ENCODE data around the gene PRUNE2.

PRUNE2 gene

DNA sequence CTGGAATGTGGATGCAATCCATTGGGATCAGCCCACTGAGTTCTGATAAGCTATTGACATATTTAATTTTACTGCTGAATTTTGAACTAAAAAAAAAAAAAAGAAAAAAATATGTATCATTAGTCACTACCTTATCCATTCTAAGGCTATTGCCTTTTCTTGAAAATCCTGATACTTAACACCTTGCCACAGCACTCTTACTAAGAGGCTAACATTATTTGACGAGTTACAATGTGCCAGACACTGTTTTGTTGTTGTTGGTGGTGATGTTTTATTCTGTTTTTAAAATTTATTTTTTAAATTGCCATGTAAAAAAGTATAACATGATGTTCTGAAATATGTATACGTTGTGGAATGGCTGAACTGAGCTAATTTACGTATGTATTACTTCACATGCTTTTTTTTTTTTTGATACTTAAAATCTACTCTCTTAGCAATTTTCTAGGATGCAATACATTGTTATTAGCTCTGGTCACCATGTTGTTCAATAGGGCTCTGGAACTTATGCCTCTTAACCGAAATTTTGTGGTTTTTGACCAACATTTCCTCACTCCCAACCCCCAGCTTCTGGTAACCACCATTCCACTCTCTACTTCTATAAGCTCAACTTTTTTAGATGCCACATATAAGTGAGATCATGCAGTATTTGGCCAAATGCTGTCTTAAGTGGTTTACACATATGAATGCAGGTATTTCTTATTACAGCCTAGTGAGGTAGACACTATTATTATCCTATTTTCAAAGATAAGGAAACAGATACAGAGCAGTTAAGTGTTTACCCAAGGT, 276.5 kb downstream of the PRUNE2 start:
- no peaks in the 10 kb centered on the region for H3K27me3 ChIP-seq (ENCODE audit: control insufficient read depth, low read length)
- peaks cover 69% of the 10 kb centered on the region for H3K4me1 ChIP-seq (ENCODE audit: control insufficient read depth, low read length)
- H3K9me2 ChIP-seq (replicated peaks; ENCODE audit: control insufficient read depth, low read length) = no peaks in the 10 kb centered on the region
- H3K4me3 ChIP-seq (ENCODE audit: low read length) = no peak overlapping the region
- peaks cover 24% of the 10 kb centered on the region for H3F3A ChIP-seq (ENCODE audit: control insufficient read depth, insufficient read depth)
- no peak overlapping the region for H3K4me2 ChIP-seq (ENCODE audit: low read length)
- no peaks in the 10 kb centered on the region for H3K9me3 ChIP-seq (ENCODE audit: control insufficient read depth, insufficient read depth, low read length)
- TF ChIP-seq EZH2phosphoT487 (IDR thresholded peaks at IDR 0.05; ENCODE audit: borderline replicate concordance, low read length) = no peak
- TF ChIP-seq, protein P1, sequence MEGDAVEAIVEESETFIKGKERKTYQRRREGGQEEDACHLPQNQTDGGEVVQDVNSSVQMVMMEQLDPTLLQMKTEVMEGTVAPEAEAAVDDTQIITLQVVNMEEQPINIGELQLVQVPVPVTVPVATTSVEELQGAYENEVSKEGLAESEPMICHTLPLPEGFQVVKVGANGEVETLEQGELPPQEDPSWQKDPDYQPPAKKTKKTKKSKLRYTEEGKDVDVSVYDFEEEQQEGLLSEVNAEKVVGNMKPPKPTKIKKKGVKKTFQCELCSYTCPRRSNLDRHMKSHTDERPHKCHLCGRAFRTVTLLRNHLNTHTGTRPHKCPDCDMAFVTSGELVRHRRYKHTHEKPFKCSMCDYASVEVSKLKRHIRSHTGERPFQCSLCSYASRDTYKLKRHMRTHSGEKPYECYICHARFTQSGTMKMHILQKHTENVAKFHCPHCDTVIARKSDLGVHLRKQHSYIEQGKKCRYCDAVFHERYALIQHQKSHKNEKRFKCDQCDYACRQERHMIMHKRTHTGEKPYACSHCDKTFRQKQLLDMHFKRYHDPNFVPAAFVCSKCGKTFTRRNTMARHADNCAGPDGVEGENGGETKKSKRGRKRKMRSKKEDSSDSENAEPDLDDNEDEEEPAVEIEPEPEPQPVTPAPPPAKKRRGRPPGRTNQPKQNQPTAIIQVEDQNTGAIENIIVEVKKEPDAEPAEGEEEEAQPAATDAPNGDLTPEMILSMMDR (IDR thresholded peaks at IDR 0.05; ENCODE audit: low read depth, low read length, poor library complexity, severe bottlenecking) = no peak
- H3K79me2 ChIP-seq (ENCODE audit: control insufficient read depth, low read length) = no peaks in the 10 kb centered on the region
- no peaks in the 10 kb centered on the region for H3K36me3 ChIP-seq (ENCODE audit: control insufficient read depth, low read length)
- no peak overlapping the region for H3K27ac ChIP-seq (ENCODE audit: low read depth, low read length)
- H4K20me1 ChIP-seq (ENCODE audit: control insufficient read depth, insufficient read depth, low read depth, low read length) = no peaks in the 10 kb centered on the region

DNA sequence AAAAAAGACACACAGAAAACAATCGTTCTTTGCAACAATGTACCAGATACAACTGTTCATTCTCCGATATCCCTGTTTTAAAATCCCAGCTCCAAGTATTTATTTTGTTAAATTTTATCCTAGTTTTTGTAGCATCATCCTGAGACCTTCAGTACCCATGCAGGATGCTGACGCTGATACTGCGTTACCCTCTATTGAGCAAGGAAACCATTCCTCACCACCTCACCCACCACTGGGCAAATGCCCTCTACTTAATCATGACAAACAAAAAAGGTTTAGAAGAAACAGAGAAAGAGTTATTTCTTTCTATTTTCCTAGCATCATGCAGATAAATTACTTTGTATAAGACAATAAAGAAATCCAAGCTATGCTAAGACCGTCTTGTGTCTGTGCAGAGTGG, 277.8 kb downstream of the PRUNE2 start:
- H3K9me3 ChIP-seq (ENCODE audit: control insufficient read depth, insufficient read depth, low read length) = no peaks in the 10 kb centered on the region
- peak overlapping the region; percentile 97 for H3K4me2 ChIP-seq (ENCODE audit: low read length)
- H3K9me2 ChIP-seq (replicated peaks; ENCODE audit: control insufficient read depth, low read length) = no peaks in the 10 kb centered on the region
- no peaks in the 10 kb centered on the region for H3K36me3 ChIP-seq (ENCODE audit: control insufficient read depth, low read length)
- H3K27me3 ChIP-seq (ENCODE audit: control insufficient read depth, low read length) = no peaks in the 10 kb centered on the region
- TF ChIP-seq, protein P1 (IDR thresholded peaks at IDR 0.05; ENCODE audit: low read depth, low read length, poor library complexity, severe bottlenecking) = no peak
- no peak for TF ChIP-seq EZH2phosphoT487 (IDR thresholded peaks at IDR 0.05; ENCODE audit: borderline replicate concordance, low read length)
- peak overlapping the region; percentile 92 for H3K27ac ChIP-seq (ENCODE audit: low read depth, low read length)
- peaks cover 24% of the 10 kb centered on the region for H3F3A ChIP-seq (ENCODE audit: control insufficient read depth, insufficient read depth)
- H3K79me2 ChIP-seq (ENCODE audit: control insufficient read depth, low read length) = no peaks in the 10 kb centered on the region
- H3K4me3 ChIP-seq (ENCODE audit: low read length) = peak overlapping the region; percentile 75
- no peaks in the 10 kb centered on the region for H4K20me1 ChIP-seq (ENCODE audit: control insufficient read depth, insufficient read depth, low read depth, low read length)
- peaks cover 66% of the 10 kb centered on the region for H3K4me1 ChIP-seq (ENCODE audit: control insufficient read depth, low read length)

DNA sequence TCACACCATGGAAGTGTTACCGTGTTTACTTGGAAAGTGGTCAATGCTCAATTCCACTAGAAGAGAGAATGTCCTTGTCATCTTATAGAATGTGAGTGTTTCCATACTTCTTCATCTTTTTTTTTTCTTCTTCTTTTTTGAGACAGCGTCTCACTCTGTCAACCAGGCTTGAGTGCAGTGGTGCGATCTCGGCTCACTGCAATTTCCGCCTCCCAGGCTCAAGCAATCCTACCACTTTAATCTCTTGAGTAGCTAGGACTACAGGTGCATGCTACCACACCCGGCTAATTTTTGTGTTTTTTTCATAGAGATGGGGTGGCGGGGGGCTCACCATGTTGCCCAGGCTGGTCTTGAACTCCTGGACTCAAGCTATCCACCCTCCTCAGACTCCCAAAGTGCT, 278.9 kb downstream of the PRUNE2 start:
- Histone ChIP-seq H3K9me2 (replicated peaks; ENCODE audit: control insufficient read depth, low read length) (no peaks in the 10 kb centered on the region), H3K79me2 (ENCODE audit: control insufficient read depth, low read length) (no peaks in the 10 kb centered on the region), H3K27ac (ENCODE audit: low read depth, low read length) (peak overlapping the region; percentile 92), H3K36me3 (ENCODE audit: control insufficient read depth, low read length) (no peaks in the 10 kb centered on the region), H3K4me2 (ENCODE audit: low read length) (peak overlapping the region; percentile 97), H3K27me3 (ENCODE audit: control insufficient read depth, low read length) (no peaks in the 10 kb centered on the region), H3K4me3 (ENCODE audit: low read length) (peak overlapping the region; percentile 75), H3K9me3 (ENCODE audit: control insufficient read depth, insufficient read depth, low read length) (no peaks in the 10 kb centered on the region), H4K20me1 (ENCODE audit: control insufficient read depth, insufficient read depth, low read depth, low read length) (no peaks in the 10 kb centered on the region), H3K4me1 (ENCODE audit: control insufficient read depth, low read length) (peaks cover 69% of the 10 kb centered on the region), H3F3A (ENCODE audit: control insufficient read depth, insufficient read depth) (peaks cover 24% of the 10 kb centered on the region)
- TF ChIP-seq, protein P1 (IDR thresholded peaks at IDR 0.05; ENCODE audit: low read depth, low read length, poor library complexity, severe bottlenecking) = no peak
- TF ChIP-seq EZH2phosphoT487 (IDR thresholded peaks at IDR 0.05; ENCODE audit: borderline replicate concordance, low read length) = no peak
